IPS-20b (cell line): ENCODE data around the gene SCGB1D4.

ENCODE experiments used
- H3K27ac ChIP-seq: one replicate; pipeline ENCODE4 v1.5.1; 2013; ENCODE audit warnings: low read length
- H3K27me3 ChIP-seq: 2 replicates; pipeline ENCODE4 v1.6.1; 2013; ENCODE audit warnings: mild to moderate bottlenecking, low read length, inconsistent platforms; ENCODE audit not compliant: insufficient read depth
- H3K36me3 ChIP-seq: 2 replicates; pipeline ENCODE4 v1.6.1; 2013; ENCODE audit warnings: low read depth, mild to moderate bottlenecking, inconsistent platforms, low read length, moderate library complexity; ENCODE audit not compliant: insufficient read depth
- H3K4me1 ChIP-seq: 2 replicates; pipeline ENCODE4 v1.6.1; 2013; ENCODE audit warnings: mild to moderate bottlenecking, control low read depth, inconsistent platforms, low read length, moderate library complexity; ENCODE audit not compliant: insufficient read depth
- H3K4me3 ChIP-seq: 2 replicates; pipeline ENCODE4 v1.5.1; 2013; ENCODE audit warnings: mild to moderate bottlenecking, low read length, inconsistent platforms
- H3K9ac ChIP-seq: 2 replicates; pipeline ENCODE4 v1.6.1; 2013; ENCODE audit warnings: low read depth, mild to moderate bottlenecking, inconsistent platforms, low read length, moderate library complexity
- H3K9me3 ChIP-seq: 2 replicates; pipeline ENCODE4 v1.6.1; 2013; ENCODE audit warnings: mild to moderate bottlenecking, low read depth, low read length, inconsistent platforms; ENCODE audit not compliant: insufficient read depth

SCGB1D4 gene

GRCh38 chr11:62273284-62273683, 25.6 kb downstream of the SCGB1D4 start:
- no peak overlapping the region for H3K9ac ChIP-seq
- no peaks in the 10 kb centered on the region for H3K36me3 ChIP-seq
- no peaks in the 10 kb centered on the region for H3K27me3 ChIP-seq
- H3K4me3 ChIP-seq: no peak overlapping the region
- no peaks in the 10 kb centered on the region for H3K4me1 ChIP-seq
- no peak overlapping the region for H3K27ac ChIP-seq
- H3K9me3 ChIP-seq: no peaks in the 10 kb centered on the region

GRCh38 chr11:62269654-62270278, 29.1 kb downstream of the SCGB1D4 start, which contains the start of gene SCGB2A2:
SCGB2A2 (plus strand) TSS chr11:62270158; CDS start chr11:62270217, 59 bp downstream.
- Histone ChIP-seq H3K9me3 (no peaks in the 10 kb centered on the region), H3K27me3 (no peaks in the 10 kb centered on the region)

GRCh38 chr11:62267576-62267975, 31.3 kb downstream of the SCGB1D4 start:
- H3K27ac ChIP-seq: no peak overlapping the region
- H3K9ac ChIP-seq: no peak overlapping the region
- H3K36me3 ChIP-seq: no peaks in the 10 kb centered on the region
- no peaks in the 10 kb centered on the region for H3K27me3 ChIP-seq
- no peak overlapping the region for H3K4me3 ChIP-seq
- H3K9me3 ChIP-seq: no peaks in the 10 kb centered on the region
- no peaks in the 10 kb centered on the region for H3K4me1 ChIP-seq

More at GRCh38 chr11:62269654-62270278, 29.1 kb downstream of the SCGB1D4 start, which contains the start of gene SCGB2A2:
- Histone ChIP-seq H3K4me1 (no peaks in the 10 kb centered on the region), H3K9ac (no peak within 1 kb of the TSS), H3K36me3 (no peaks in the 10 kb centered on the region), H3K27ac (no peak within 1 kb of the TSS), H3K4me3 (no peak within 1 kb of the TSS)

- no peak overlapping the region for H3K9ac ChIP-seq
- no peak overlapping the region for H3K27ac ChIP-seq
- no peaks in the 10 kb centered on the region for H3K9me3 ChIP-seq
- no peaks in the 10 kb centered on the region for H3K4me1 ChIP-seq
- H3K27me3 ChIP-seq: no peaks in the 10 kb centered on the region
- no peak overlapping the region for H3K4me3 ChIP-seq
- no peaks in the 10 kb centered on the region for H3K36me3 ChIP-seq
Measured at GRCh38 chr11:62267050-62267449, 31.8 kb downstream of the SCGB1D4 start.

GRCh38 chr11:62266558-62266957, 32.3 kb downstream of the SCGB1D4 start:
- Histone ChIP-seq H3K36me3 (no peaks in the 10 kb centered on the region), H3K27me3 (no peaks in the 10 kb centered on the region), H3K9me3 (no peaks in the 10 kb centered on the region), H3K4me1 (no peaks in the 10 kb centered on the region), H3K27ac (no peak overlapping the region), H3K9ac (no peak overlapping the region), H3K4me3 (no peak overlapping the region)

GRCh38 chr11:62264004-62264403, 34.9 kb downstream of the SCGB1D4 start:
- Histone ChIP-seq H3K9ac (no peak overlapping the region), H3K9me3 (no peaks in the 10 kb centered on the region)

GRCh38 chr11:62260261-62260953, 38.5 kb downstream of the SCGB1D4 start:
- Histone ChIP-seq H3K4me1 (no peaks in the 10 kb centered on the region), H3K9ac (no peak overlapping the region), H3K4me3 (no peak overlapping the region), H3K36me3 (no peaks in the 10 kb centered on the region), H3K27me3 (no peaks in the 10 kb centered on the region), H3K27ac (no peak overlapping the region), H3K9me3 (no peaks in the 10 kb centered on the region)

More at GRCh38 chr11:62264004-62264403, 34.9 kb downstream of the SCGB1D4 start:
- no peaks in the 10 kb centered on the region for H3K36me3 ChIP-seq
- no peaks in the 10 kb centered on the region for H3K27me3 ChIP-seq
- H3K4me1 ChIP-seq: no peaks in the 10 kb centered on the region
- no peak overlapping the region for H3K4me3 ChIP-seq
- no peak overlapping the region for H3K27ac ChIP-seq

GRCh38 chr11:62256281-62256680, 42.6 kb downstream of the SCGB1D4 start:
- Histone ChIP-seq H3K27me3 (no peaks in the 10 kb centered on the region), H3K4me3 (no peak overlapping the region), H3K4me1 (no peaks in the 10 kb centered on the region)

GRCh38 chr11:62253999-62254542, 44.8 kb downstream of the SCGB1D4 start:
- H3K9me3 ChIP-seq: peaks cover 41% of the 10 kb centered on the region
- no peak overlapping the region for H3K27ac ChIP-seq
- no peaks in the 10 kb centered on the region for H3K36me3 ChIP-seq
- no peak overlapping the region for H3K4me3 ChIP-seq
- H3K9ac ChIP-seq: no peak overlapping the region
- H3K4me1 ChIP-seq: no peaks in the 10 kb centered on the region
- H3K27me3 ChIP-seq: no peaks in the 10 kb centered on the region

More at GRCh38 chr11:62256281-62256680, 42.6 kb downstream of the SCGB1D4 start:
- peaks cover 20% of the 10 kb centered on the region for H3K9me3 ChIP-seq
- H3K9ac ChIP-seq: no peak overlapping the region
- no peak overlapping the region for H3K27ac ChIP-seq
- no peaks in the 10 kb centered on the region for H3K36me3 ChIP-seq

- peaks cover 44% of the 10 kb centered on the region for H3K9me3 ChIP-seq
- H3K9ac ChIP-seq: no peak overlapping the region
Measured at GRCh38 chr11:62251698-62252097, 47.2 kb downstream of the SCGB1D4 start.

More at GRCh38 chr11:62251698-62252097, 47.2 kb downstream of the SCGB1D4 start:
- H3K36me3 ChIP-seq: no peaks in the 10 kb centered on the region
- no peak overlapping the region for H3K4me3 ChIP-seq
- no peak overlapping the region for H3K27ac ChIP-seq
- no peaks in the 10 kb centered on the region for H3K4me1 ChIP-seq
- H3K27me3 ChIP-seq: no peaks in the 10 kb centered on the region
